ENCODE measurements around the gene LIFR.

DNA sequence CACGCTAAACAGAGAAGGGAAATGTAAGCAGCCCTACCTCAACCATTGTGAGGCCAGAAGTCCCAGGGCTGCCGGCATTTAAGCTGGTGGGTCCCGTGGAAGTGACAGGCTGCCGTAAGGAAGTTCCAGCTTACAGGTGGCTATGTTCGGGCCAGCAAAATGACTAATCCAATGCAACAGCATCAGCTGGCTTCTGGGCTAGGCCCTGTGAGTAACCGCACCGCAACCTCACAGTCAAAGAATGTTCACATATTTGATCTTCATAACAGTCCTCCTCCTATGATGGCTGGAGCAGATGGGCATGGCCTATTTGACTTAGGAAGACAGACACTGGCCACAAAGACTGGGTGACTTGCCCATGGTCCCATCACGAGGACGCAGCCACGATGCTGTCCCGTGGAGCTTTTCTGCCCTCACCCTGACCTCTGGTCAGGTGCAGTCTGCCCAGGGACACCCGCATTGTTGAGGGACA is 88.2 kb downstream of the LIFR start:
- TF ChIP-seq CTCF (conservative IDR thresholded peaks at IDR 0.05 in 1 of 2, IDR thresholded peaks at IDR 0.05 in 1 of 2; ENCODE audit: low read depth in 1 of 2, low read length in 2 of 2) (no peak), EZH2 (IDR thresholded peaks at IDR 0.05; ENCODE audit: low read length, missing control alignments) (no peak)
